SJCRH30 (cell line): ENCODE measurements around the gene MAPK8IP3. TPM values are rescaled to one million over a fixed set of nuclear protein-coding genes. Genes with fewer than 3 reads are reported as not detected.

Experiments
- DNase-seq, 2 experiments: peaks; one replicate each; pipeline ENCODE4 v3.0.0-alpha.2; 2015 to 2020
- H3K27ac ChIP-seq: fragments of 250-450 bp; sonication (Bioruptor Pico); 2 replicates; pipeline ENCODE4 v1.5.1; 2020; ENCODE audit warnings: mild to moderate bottlenecking, moderate library complexity
- H3K27me3 ChIP-seq: fragments of 250-450 bp; sonication (Bioruptor Pico); 2 replicates; pipeline ENCODE4 v1.5.1; 2020; ENCODE audit warnings: mild to moderate bottlenecking, moderate library complexity
- H3K36me3 ChIP-seq: fragments of 250-450 bp; sonication (Bioruptor Pico); 2 replicates; pipeline ENCODE4 v1.5.1; 2020; ENCODE audit warnings: mild to moderate bottlenecking, moderate library complexity
- H3K4me1 ChIP-seq: fragments of 250-450 bp; sonication (Bioruptor Pico); 2 replicates; pipeline ENCODE4 v1.5.1; 2020; ENCODE audit warnings: mild to moderate bottlenecking, moderate library complexity
- H3K4me3 ChIP-seq: fragments of 250-450 bp; sonication (Bioruptor Pico); 2 replicates; pipeline ENCODE4 v1.5.1; 2020; ENCODE audit warnings: mild to moderate bottlenecking, moderate library complexity
- H3K9me3 ChIP-seq: fragments of 250-450 bp; sonication (Bioruptor Pico); replicated peaks from 2 replicates; pipeline ENCODE4 v1.5.1; 2020; ENCODE audit warnings: mild to moderate bottlenecking, moderate library complexity
- total RNA-seq: library from RNA; depleted of rRNA; stranded (reverse); fragments of >200 nt; shearing (Covaris generic); gene quantifications from 2 replicates; pipeline ENCODE4 v1.2.3, GENCODE V29; 2014; rRNA removed

Gene MAPK8IP3
- total RNA-seq, 1 experiment from 2014 or later, result 34.7 TPM

- Histone ChIP-seq H3K4me3 (no peak overlapping the region), H3K27ac (no peak overlapping the region), H3K36me3 (no peaks in the 10 kb centered on the region), H3K27me3 (no peaks in the 10 kb centered on the region), H3K9me3 (no peaks in the 10 kb centered on the region), H3K4me1 (no peaks in the 10 kb centered on the region)
- no peak for DNase-seq
These were observed 104.1 kb downstream of the MAPK8IP3 start for GRCh38 chr16:1810106-1810505.

GRCh38 chr16:1810536-1810935 is 104.5 kb downstream of the MAPK8IP3 start:
- Histone ChIP-seq H3K27ac (no peak overlapping the region), H3K9me3 (no peaks in the 10 kb centered on the region), H3K36me3 (no peaks in the 10 kb centered on the region), H3K27me3 (no peaks in the 10 kb centered on the region), H3K4me1 (no peaks in the 10 kb centered on the region), H3K4me3 (no peak overlapping the region)
- no peak for DNase-seq

GRCh38 chr16:1812732-1813163 is 106.8 kb downstream of the MAPK8IP3 start:
- no peaks in the 10 kb centered on the region for H3K36me3 ChIP-seq
- no peak overlapping the region for H3K4me3 ChIP-seq
- H3K27me3 ChIP-seq, result no peaks in the 10 kb centered on the region

GRCh38 chr16:1815461-1815860 is 109.5 kb downstream of the MAPK8IP3 start:
- H3K4me1 ChIP-seq, result no peaks in the 10 kb centered on the region
- H3K36me3 ChIP-seq, result no peaks in the 10 kb centered on the region
- H3K9me3 ChIP-seq, result no peaks in the 10 kb centered on the region
- H3K27me3 ChIP-seq, result no peaks in the 10 kb centered on the region
- DNase-seq, result no peak
- H3K4me3 ChIP-seq, result no peak overlapping the region
- no peak overlapping the region for H3K27ac ChIP-seq

More at GRCh38 chr16:1812732-1813163, 106.8 kb downstream of the MAPK8IP3 start:
- H3K9me3 ChIP-seq, result no peaks in the 10 kb centered on the region
- H3K27ac ChIP-seq, result no peak overlapping the region
- DNase-seq, result peak; percentile 76 to 81
- H3K4me1 ChIP-seq, result no peaks in the 10 kb centered on the region

GRCh38 chr16:1816396-1817275 is 110.6 kb downstream of the MAPK8IP3 start:
- Histone ChIP-seq H3K4me3 (no peak overlapping the region), H3K9me3 (no peaks in the 10 kb centered on the region), H3K4me1 (no peaks in the 10 kb centered on the region), H3K27ac (no peak overlapping the region), H3K27me3 (no peaks in the 10 kb centered on the region), H3K36me3 (no peaks in the 10 kb centered on the region)
- DNase-seq, result no peak

- Histone ChIP-seq H3K4me1 (no peaks in the 10 kb centered on the region), H3K4me3 (no peak overlapping the region), H3K27ac (no peak overlapping the region), H3K27me3 (no peaks in the 10 kb centered on the region), H3K36me3 (no peaks in the 10 kb centered on the region), H3K9me3 (no peaks in the 10 kb centered on the region)
- no peak for DNase-seq
These were observed 111.2 kb downstream of the MAPK8IP3 start for GRCh38 chr16:1817276-1817589.

- no peak overlapping the region for H3K27ac ChIP-seq
- no peaks in the 10 kb centered on the region for H3K9me3 ChIP-seq
- H3K27me3 ChIP-seq, result no peaks in the 10 kb centered on the region
- no peaks in the 10 kb centered on the region for H3K4me1 ChIP-seq
- H3K36me3 ChIP-seq, result no peaks in the 10 kb centered on the region
- no peak overlapping the region for H3K4me3 ChIP-seq
- no peak for DNase-seq
These were observed 111.7 kb downstream of the MAPK8IP3 start for GRCh38 chr16:1817716-1818115.

- H3K4me1 ChIP-seq, result no peaks in the 10 kb centered on the region
- no peaks in the 10 kb centered on the region for H3K36me3 ChIP-seq
- DNase-seq, result no peak
These were observed 112.3 kb downstream of the MAPK8IP3 start for GRCh38 chr16:1818204-1818872.

GRCh38 chr16:1818873-1819525 is 113.0 kb downstream of the MAPK8IP3 start:
- H3K36me3 ChIP-seq, result no peaks in the 10 kb centered on the region
- no peak overlapping the region for H3K27ac ChIP-seq
- no peak for DNase-seq
- no peaks in the 10 kb centered on the region for H3K9me3 ChIP-seq
- no peaks in the 10 kb centered on the region for H3K27me3 ChIP-seq
- no peaks in the 10 kb centered on the region for H3K4me1 ChIP-seq
- H3K4me3 ChIP-seq, result no peak overlapping the region

More at GRCh38 chr16:1818204-1818872, 112.3 kb downstream of the MAPK8IP3 start:
- H3K4me3 ChIP-seq, result no peak overlapping the region
- no peak overlapping the region for H3K27ac ChIP-seq
- no peaks in the 10 kb centered on the region for H3K27me3 ChIP-seq
- H3K9me3 ChIP-seq, result no peaks in the 10 kb centered on the region

- no peak overlapping the region for H3K4me3 ChIP-seq
- no peaks in the 10 kb centered on the region for H3K9me3 ChIP-seq
- H3K36me3 ChIP-seq, result no peaks in the 10 kb centered on the region
- H3K27ac ChIP-seq, result no peak overlapping the region
- DNase-seq, result no peak
- H3K27me3 ChIP-seq, result no peaks in the 10 kb centered on the region
- no peaks in the 10 kb centered on the region for H3K4me1 ChIP-seq
These were observed 113.6 kb downstream of the MAPK8IP3 start for GRCh38 chr16:1819611-1820010.

Other genes starting within 250 kb of the MAPK8IP3 start
- gene CLCN7, start 231.2 kb upstream of the MAPK8IP3 start, total RNA-seq, result 32.2 and 33.8 TPM in 2 replicates
- not detected in 2 replicates for gene PTX4, start 217.3 kb upstream of the MAPK8IP3 start, total RNA-seq
- 21.9 and 27.9 TPM in 2 replicates for gene TELO2, start 212.8 kb upstream of the MAPK8IP3 start, total RNA-seq
- gene TMEM204, start 172.5 kb upstream of the MAPK8IP3 start, total RNA-seq, result 1.1 and 1.2 TPM in 2 replicates
- 4.4 and 6.5 TPM in 2 replicates for gene IFT140, start 94.1 kb upstream of the MAPK8IP3 start, total RNA-seq
- gene CRAMP1, start 93.8 kb upstream of the MAPK8IP3 start, total RNA-seq, result 9.5 and 12.6 TPM in 2 replicates
- gene JPT2, start 27.9 kb upstream of the MAPK8IP3 start, total RNA-seq, result 83.4 and 87.4 TPM in 2 replicates
- gene NME3, start 65.3 kb downstream of the MAPK8IP3 start, total RNA-seq, result 1.2 and 1.6 TPM in 2 replicates
- gene EME2, start 66.6 kb downstream of the MAPK8IP3 start, total RNA-seq, result 3.6 and 5.2 TPM in 2 replicates
- gene MRPS34, start 66.9 kb downstream of the MAPK8IP3 start, total RNA-seq, result 55.3 and 60.7 TPM in 2 replicates
- 9.6 and 12.4 TPM in 2 replicates for gene SPSB3, start 76.4 kb downstream of the MAPK8IP3 start, total RNA-seq
- gene NUBP2, start 76.8 kb downstream of the MAPK8IP3 start, total RNA-seq, result 45.0 and 55.3 TPM in 2 replicates
- not detected in 2 replicates for gene IGFALS, start 87.5 kb downstream of the MAPK8IP3 start, total RNA-seq
- gene HAGH, start 120.6 kb downstream of the MAPK8IP3 start, total RNA-seq, result 14.6 and 15.0 TPM in 2 replicates
- gene FAHD1, start 121.0 kb downstream of the MAPK8IP3 start, total RNA-seq, result 16.2 and 19.5 TPM in 2 replicates
- gene MEIOB, start 166.0 kb downstream of the MAPK8IP3 start, total RNA-seq, result not detected in 2 replicates
- not detected in 2 replicates for gene HS3ST6, start 212.2 kb downstream of the MAPK8IP3 start, total RNA-seq
- 16.0 and 18.7 TPM in 2 replicates for gene MSRB1, start 237.0 kb downstream of the MAPK8IP3 start, total RNA-seq
- 0.32 and 0.56 TPM in 2 replicates for gene RPL3L, start 248.5 kb downstream of the MAPK8IP3 start, total RNA-seq